ENCODE results near the gene PLCH1. TPM values are rescaled to one million over a fixed set of nuclear protein-coding genes. Genes with fewer than 3 reads are reported as not detected.

Gene PLCH1
- total RNA-seq, 4 donors from 2014 or later, result 1.4 to 7.0 (median 2.0) TPM

GRCh38 chr3:155496206-155496605 lies 248.7 kb downstream of the PLCH1 start:
- H3K4me3 ChIP-seq, result no peak overlapping the region
- H3K27ac ChIP-seq, result no peak overlapping the region
- no peak for DNase-seq (ENCODE audit: low spot score in 2 of 2)
- peaks cover 0 to 5% (median 0%) of the 10 kb centered on the region in 3 donors for H3K36me3 ChIP-seq
- H3K4me1 ChIP-seq, result no peaks in the 10 kb centered on the region
- H3K9me3 ChIP-seq, result no peaks in the 10 kb centered on the region
- TF ChIP-seq CTCF (IDR thresholded peaks at IDR 0.05) (no peak), POLR2A (IDR thresholded peaks at IDR 0.05) (no peak), EP300 (IDR thresholded peaks at IDR 0.05) (no peak)
- H3K27me3 ChIP-seq, result no peaks in the 10 kb centered on the region

GRCh38 chr3:155495387-155495786 lies 249.5 kb downstream of the PLCH1 start:
- TF ChIP-seq CTCF (IDR thresholded peaks at IDR 0.05), result no peak
- TF ChIP-seq EP300 (IDR thresholded peaks at IDR 0.05), result no peak
- no peak for TF ChIP-seq POLR2A (IDR thresholded peaks at IDR 0.05)
- Histone ChIP-seq H3K9me3 (no peaks in the 10 kb centered on the region), H3K27ac (no peak overlapping the region), H3K27me3 (no peaks in the 10 kb centered on the region), H3K36me3 (peaks cover 0 to 5% (median 0%) of the 10 kb centered on the region in 3 donors), H3K4me1 (no peaks in the 10 kb centered on the region), H3K4me3 (no peak overlapping the region)
- DNase-seq (ENCODE audit: low spot score in 2 of 2), result no peak
- WGBS, 2 donors, result 91 to 92% methylated on average over 4 of the region's 4 CpGs

- TF ChIP-seq EP300 (IDR thresholded peaks at IDR 0.05) (no peak), POLR2A (IDR thresholded peaks at IDR 0.05) (no peak), CTCF (IDR thresholded peaks at IDR 0.05) (no peak)
- 65 to 69% methylated on average over 5 of the region's 5 CpGs for WGBS, 2 donors
- H3K9me3 ChIP-seq, result no peaks in the 10 kb centered on the region
- peaks cover 0 to 5% (median 0%) of the 10 kb centered on the region in 3 donors for H3K36me3 ChIP-seq
- no peaks in the 10 kb centered on the region for H3K27me3 ChIP-seq
- no peaks in the 10 kb centered on the region for H3K4me1 ChIP-seq
- H3K4me3 ChIP-seq, result no peak overlapping the region
- no peak for DNase-seq (ENCODE audit: low spot score in 2 of 2)
- H3K27ac ChIP-seq, result no peak overlapping the region
Measured at GRCh38 chr3:155494332-155494731, 250.5 kb downstream of the PLCH1 start.

- WGBS, 2 donors, result 90 to 95% methylated on average over 1 of the region's 1 CpG
- H3K27me3 ChIP-seq, result no peaks in the 10 kb centered on the region
- no peak overlapping the region for H3K4me3 ChIP-seq
- no peak overlapping the region for H3K27ac ChIP-seq
- no peaks in the 10 kb centered on the region for H3K4me1 ChIP-seq
- H3K36me3 ChIP-seq, result peaks cover 0 to 5% (median 0%) of the 10 kb centered on the region in 3 donors
- DNase-seq (ENCODE audit: low spot score in 2 of 2), result no peak
- H3K9me3 ChIP-seq, result no peaks in the 10 kb centered on the region
- TF ChIP-seq CTCF (IDR thresholded peaks at IDR 0.05) (no peak), EP300 (IDR thresholded peaks at IDR 0.05) (no peak), POLR2A (IDR thresholded peaks at IDR 0.05) (no peak)
Measured at GRCh38 chr3:155492841-155493240, 252.0 kb downstream of the PLCH1 start.

- no peaks in the 10 kb centered on the region for H3K27me3 ChIP-seq
- H3K4me1 ChIP-seq, result no peaks in the 10 kb centered on the region
- no peak for TF ChIP-seq CTCF (IDR thresholded peaks at IDR 0.05)
- TF ChIP-seq EP300 (IDR thresholded peaks at IDR 0.05), result no peak
- no peak for TF ChIP-seq POLR2A (IDR thresholded peaks at IDR 0.05)
- 94 to 99% methylated on average over 3 of the region's 3 CpGs for WGBS, 2 donors
- H3K27ac ChIP-seq, result no peak overlapping the region
- no peak for DNase-seq (ENCODE audit: low spot score in 2 of 2)
- no peak overlapping the region for H3K4me3 ChIP-seq
- H3K9me3 ChIP-seq, result no peaks in the 10 kb centered on the region
- no peaks in the 10 kb centered on the region for H3K36me3 ChIP-seq
Measured at GRCh38 chr3:155491696-155492095, 253.2 kb downstream of the PLCH1 start.

Data from tibial nerve (tissue), 4 donors.